HG02610 (cell line): ENCODE results near the gene TMEM183A.

Experiments used
- ATAC-seq: cut with Tn5 transposase; IDR thresholded peaks from one replicate; pipeline ENCODE4 v1.9.1; 2021; ENCODE audit warnings: mild to moderate bottlenecking, moderate library complexity; ENCODE audit not compliant: unreplicated experiment

TMEM183A gene

GRCh38 chr1:203028784-203029553 lies 21.8 kb downstream of the TMEM183A start:
- ATAC-seq = no peak

- no peak for ATAC-seq
These were observed 24.3 kb downstream of the TMEM183A start for GRCh38 chr1:203031467-203031866.

GRCh38 chr1:203033287-203033686 lies 26.1 kb downstream of the TMEM183A start:
- no peak for ATAC-seq

- no peak for ATAC-seq
These were observed 26.7 kb downstream of the TMEM183A start for GRCh38 chr1:203033917-203034316.

GRCh38 chr1:203034422-203035110 lies 27.4 kb downstream of the TMEM183A start:
- no peak for ATAC-seq

- no peak for ATAC-seq
These were observed 28.2 kb downstream of the TMEM183A start for GRCh38 chr1:203035111-203036000.

- ATAC-seq = no peak
These were observed 29.0 kb downstream of the TMEM183A start for GRCh38 chr1:203036135-203036534.

GRCh38 chr1:203036537-203036936 lies 29.4 kb downstream of the TMEM183A start:
- ATAC-seq = no peak

- no peak for ATAC-seq
These were observed 30.5 kb downstream of the TMEM183A start for GRCh38 chr1:203037509-203038190.

GRCh38 chr1:203038217-203038741 lies 31.1 kb downstream of the TMEM183A start:
- peak; percentile 72 for ATAC-seq

- ATAC-seq = peak; percentile 42
These were observed 31.9 kb downstream of the TMEM183A start for GRCh38 chr1:203038891-203039608.

GRCh38 chr1:203039609-203040512 lies 32.7 kb downstream of the TMEM183A start:
- ATAC-seq = no peak

GRCh38 chr1:203040513-203041275 lies 33.5 kb downstream of the TMEM183A start:
- ATAC-seq = no peak

GRCh38 chr1:203041351-203041932 lies 34.3 kb downstream of the TMEM183A start:
- no peak for ATAC-seq

- no peak for ATAC-seq
These were observed 36.8 kb downstream of the TMEM183A start for GRCh38 chr1:203043830-203044545.

- no peak for ATAC-seq
These were observed 37.5 kb downstream of the TMEM183A start for GRCh38 chr1:203044546-203045250.
